Testis (tissue), 3 donors: ENCODE measurements around the gene ADAMTS13. TPM values are rescaled to one million over a fixed set of nuclear protein-coding genes. Genes with fewer than 3 reads are reported as not detected.

Experiments
- DNase-seq: peaks from one replicate; pipeline ENCODE4 v3.0.0-alpha.2; 2019
- H3K27ac ChIP-seq, 2 donors: fragments of 200-600 bp; sonication (generic); one replicate each; pipeline ENCODE4 v1.5.1; 2019
- H3K27me3 ChIP-seq: fragments of 200-600 bp; sonication (generic); one replicate; pipeline ENCODE4 v1.5.1; 2019
- H3K36me3 ChIP-seq: fragments of 200-600 bp; sonication (generic); one replicate; pipeline ENCODE4 v1.5.1; 2017; ENCODE audit warnings: low read depth; ENCODE audit errors: missing control alignments
- H3K4me1 ChIP-seq: fragments of 200-600 bp; sonication (generic); one replicate; pipeline ENCODE4 v1.5.1; 2019
- H3K4me3 ChIP-seq, 2 donors: fragments of 200-600 bp; sonication (generic); one replicate each; pipeline ENCODE4 v1.5.1; 2017 to 2019
- H3K9me3 ChIP-seq: fragments of 200-600 bp; sonication (generic); one replicate; pipeline ENCODE4 v1.5.1; 2017
- CTCF ChIP-seq, 3 experiments: fragments of 450-650 bp in 2 of 3; fragments of 200-600 bp in 1 of 3; sonication (generic) in 1 of 3; IDR thresholded peaks; one replicate each; pipeline ENCODE4 v1.5.1; 2016 to 2019; ENCODE audit warnings: antibody characterized with exemption in 3 of 3, mild to moderate bottlenecking in 2 of 3, moderate library complexity in 1 of 3
- POLR2A ChIP-seq: fragments of 450-650 bp; IDR thresholded peaks from one replicate; pipeline ENCODE4 v1.6.1; 2017; ENCODE audit warnings: antibody characterized with exemption, mild to moderate bottlenecking, moderate library complexity
- WGBS, 2 donors: methylation state at CpG; one replicate each; pipeline ENCODE4 v1.1.5; 2018; 5-methylcytosine and 5-hydroxymethylcytosine counted together
- intact Hi-C: fragments of 100-400 bp; cut with DNase I; formaldehyde crosslinking; loops from one replicate; pipeline ENCODE4 v1.15.1; 2023; ENCODE audit warnings: low total_unique reads
- polyA plus RNA-seq: library from polyadenylated mRNA; stranded (reverse); fragments of 350-450 nt; fragmentation: Illumina TruSeq; extraction: RNeasy Lipid Tissue Mini Kit (QIAGEN cat#74804); gene quantifications from one replicate; pipeline ENCODE4 v1.2.3, GENCODE V29; 2014; ENCODE audit warnings: low read depth, low replicate concordance; ENCODE audit not compliant: insufficient read depth
- total RNA-seq, 2 donors: library from RNA; depleted of rRNA; stranded (reverse); fragments of >200 nt; gene quantifications; one replicate each; pipeline ENCODE4 v1.2.3, GENCODE V29; 2016

Gene ADAMTS13
- total and polyA plus RNA-seq, 3 donors from 2014 or later: 15.4 to 21.2 (median 15.6) TPM

- TF ChIP-seq POLR2A: no peak
- no peak for TF ChIP-seq CTCF (IDR thresholded peaks at IDR 0.05)
- Histone ChIP-seq H3K4me3 (no peak overlapping the region), H3K9me3 (no peaks in the 10 kb centered on the region), H3K27me3 (no peaks in the 10 kb centered on the region), H3K36me3 (no peaks in the 10 kb centered on the region), H3K4me1 (no peaks in the 10 kb centered on the region), H3K27ac (no peak overlapping the region)
- intact Hi-C loops: no loop called here
- 93 to 96% methylated on average over 3 of the region's 3 CpGs for WGBS, 2 donors
- DNase-seq: no peak
These were observed 28.8 kb upstream of the ADAMTS13 start for GRCh38 chr9:133393399-133393798.

- no peaks in the 10 kb centered on the region for H3K27me3 ChIP-seq
- WGBS, 2 donors: 19 to 37% methylated on average over 3 to 8 of the region's 8 CpGs
- TF ChIP-seq CTCF (IDR thresholded peaks at IDR 0.05) (no peak), POLR2A (no peak)
These were observed 27.4 kb upstream of the ADAMTS13 start for GRCh38 chr9:133394687-133395271.

GRCh38 chr9:133396952-133397351 lies 25.2 kb upstream of the ADAMTS13 start:
- H3K27me3 ChIP-seq: no peaks in the 10 kb centered on the region
- no peak for TF ChIP-seq CTCF (IDR thresholded peaks at IDR 0.05)
- TF ChIP-seq POLR2A: no peak
- H3K9me3 ChIP-seq: no peaks in the 10 kb centered on the region
- DNase-seq: peak; percentile 28
- no peaks in the 10 kb centered on the region for H3K36me3 ChIP-seq
- intact Hi-C loops: no loop called here
- H3K4me1 ChIP-seq: no peaks in the 10 kb centered on the region
- no peak overlapping the region for H3K4me3 ChIP-seq
- H3K27ac ChIP-seq: no peak overlapping the region
- WGBS, 2 donors: 62 to 67% methylated on average over 3 to 14 of the region's 14 CpGs

More at GRCh38 chr9:133394687-133395271, 27.4 kb upstream of the ADAMTS13 start:
- Histone ChIP-seq H3K36me3 (no peaks in the 10 kb centered on the region), H3K27ac (no peak overlapping the region), H3K9me3 (no peaks in the 10 kb centered on the region), H3K4me1 (no peaks in the 10 kb centered on the region), H3K4me3 (no peak overlapping the region)
- intact Hi-C loops: no loop called here
- no peak for DNase-seq

GRCh38 chr9:133397370-133397769 lies 24.8 kb upstream of the ADAMTS13 start:
- TF ChIP-seq CTCF (IDR thresholded peaks at IDR 0.05) (no peak), POLR2A (no peak)
- Histone ChIP-seq H3K27ac (no peak overlapping the region), H3K27me3 (no peaks in the 10 kb centered on the region), H3K9me3 (no peaks in the 10 kb centered on the region), H3K36me3 (no peaks in the 10 kb centered on the region), H3K4me1 (no peaks in the 10 kb centered on the region), H3K4me3 (no peak overlapping the region)
- DNase-seq: no peak
- 83 to 84% methylated on average over 6 of the region's 6 CpGs for WGBS, 2 donors
- intact Hi-C loops: no loop called here

GRCh38 chr9:133397895-133398294 lies 24.3 kb upstream of the ADAMTS13 start:
- no peaks in the 10 kb centered on the region for H3K9me3 ChIP-seq
- no peak overlapping the region for H3K4me3 ChIP-seq
- intact Hi-C loops: no loop called here
- no peaks in the 10 kb centered on the region for H3K27me3 ChIP-seq
- no peak for DNase-seq
- H3K4me1 ChIP-seq: no peaks in the 10 kb centered on the region
- H3K36me3 ChIP-seq: no peaks in the 10 kb centered on the region
- 68 to 69% methylated on average over 8 to 9 of the region's 9 CpGs for WGBS, 2 donors
- TF ChIP-seq CTCF (IDR thresholded peaks at IDR 0.05): no peak
- TF ChIP-seq POLR2A: no peak
- H3K27ac ChIP-seq: no peak overlapping the region
